ENCODE data around the gene TROAP. TPM values are rescaled to one million over a fixed set of nuclear protein-coding genes. Genes with fewer than 3 reads are reported as not detected.

TROAP gene
- total and polyA plus RNA-seq, 4 donors: 0.97 to 17.5 (median 2.0) TPM; not detected in 1

DNA sequence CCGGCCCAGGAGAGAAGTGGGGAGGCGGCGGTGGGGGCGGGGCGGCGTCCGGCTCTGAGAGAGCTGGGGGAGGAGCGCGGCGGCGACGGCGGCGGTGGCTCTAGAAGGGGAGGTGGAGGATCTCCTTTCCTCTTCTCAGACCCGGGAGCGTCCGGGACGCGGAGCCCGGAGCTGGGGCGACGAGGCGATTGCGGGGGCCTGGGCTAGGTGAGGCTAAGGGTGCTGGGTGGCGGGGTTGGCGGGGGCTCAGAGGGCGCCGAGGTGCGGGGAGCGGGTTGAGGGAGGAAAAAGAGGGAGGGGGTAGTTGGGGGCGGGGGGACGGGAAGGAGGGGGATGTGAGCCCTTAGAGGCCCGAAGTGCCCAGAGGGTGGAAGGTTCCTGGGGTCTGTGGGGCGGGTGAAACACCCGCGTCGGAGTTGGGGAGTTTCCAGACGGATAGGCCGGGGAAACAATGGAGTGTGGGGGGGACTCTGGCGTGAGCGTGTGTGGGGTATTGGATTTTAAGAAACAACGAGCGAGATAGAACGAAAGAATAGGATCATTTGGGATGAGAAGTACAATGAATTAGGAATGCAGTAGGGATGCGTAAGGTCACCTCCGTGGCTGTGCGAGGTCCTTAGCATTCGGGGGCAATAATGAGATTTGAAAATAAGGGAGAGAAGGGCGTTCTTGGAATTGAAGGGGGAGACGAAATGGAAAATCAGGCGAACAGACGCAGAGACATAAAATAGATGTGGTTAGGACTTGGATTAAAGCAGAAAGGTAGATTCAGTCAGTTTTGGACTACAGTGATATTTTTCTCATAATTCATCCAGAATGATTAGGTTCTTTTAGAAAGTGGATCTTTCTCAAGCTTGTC, 44.6 kb downstream of the TROAP start, which contains the start of gene SPATS2:
Gene SPATS2, plus strand, starts transcription at position 82 of the 859 bp plus-strand sequence. CDS start 93,551 bp downstream, outside the sequence.
- Histone ChIP-seq H3K9me3 (ENCODE audit: control insufficient read depth in 4 of 4, low read length in 3 of 4) (no peaks in the 10 kb centered on the region), H3K4me1 (ENCODE audit: control insufficient read depth in 4 of 4, insufficient read depth in 4 of 4, low read length in 3 of 4) (peaks cover 2 to 15% (median 5%) of the 10 kb centered on the region in 4 donors), H3K27ac (ENCODE audit: low read depth in 1 of 2, low read length in 2 of 2) (peak within 1 kb of the TSS; percentile 89 to 93), H3K9ac (ENCODE audit: low read depth in 1 of 2, low read length in 2 of 2) (peak within 1 kb of the TSS; percentile 86 to 89), H3K27me3 (ENCODE audit: control insufficient read depth in 4 of 4, insufficient read depth in 4 of 4, low read length in 3 of 4) (no peaks in the 10 kb centered on the region), H3K36me3 (ENCODE audit: control insufficient read depth in 4 of 4, insufficient read depth in 3 of 4, low read depth in 1 of 4, low read length in 3 of 4) (no peaks in the 10 kb centered on the region), H3K4me3 (ENCODE audit: low read depth in 1 of 3, low read length in 3 of 3) (peak within 1 kb of the TSS; percentile 69 to 93 (median 85))
- 2% methylated on average over 52 of the region's 52 CpGs for WGBS
- TF ChIP-seq, protein P1, sequence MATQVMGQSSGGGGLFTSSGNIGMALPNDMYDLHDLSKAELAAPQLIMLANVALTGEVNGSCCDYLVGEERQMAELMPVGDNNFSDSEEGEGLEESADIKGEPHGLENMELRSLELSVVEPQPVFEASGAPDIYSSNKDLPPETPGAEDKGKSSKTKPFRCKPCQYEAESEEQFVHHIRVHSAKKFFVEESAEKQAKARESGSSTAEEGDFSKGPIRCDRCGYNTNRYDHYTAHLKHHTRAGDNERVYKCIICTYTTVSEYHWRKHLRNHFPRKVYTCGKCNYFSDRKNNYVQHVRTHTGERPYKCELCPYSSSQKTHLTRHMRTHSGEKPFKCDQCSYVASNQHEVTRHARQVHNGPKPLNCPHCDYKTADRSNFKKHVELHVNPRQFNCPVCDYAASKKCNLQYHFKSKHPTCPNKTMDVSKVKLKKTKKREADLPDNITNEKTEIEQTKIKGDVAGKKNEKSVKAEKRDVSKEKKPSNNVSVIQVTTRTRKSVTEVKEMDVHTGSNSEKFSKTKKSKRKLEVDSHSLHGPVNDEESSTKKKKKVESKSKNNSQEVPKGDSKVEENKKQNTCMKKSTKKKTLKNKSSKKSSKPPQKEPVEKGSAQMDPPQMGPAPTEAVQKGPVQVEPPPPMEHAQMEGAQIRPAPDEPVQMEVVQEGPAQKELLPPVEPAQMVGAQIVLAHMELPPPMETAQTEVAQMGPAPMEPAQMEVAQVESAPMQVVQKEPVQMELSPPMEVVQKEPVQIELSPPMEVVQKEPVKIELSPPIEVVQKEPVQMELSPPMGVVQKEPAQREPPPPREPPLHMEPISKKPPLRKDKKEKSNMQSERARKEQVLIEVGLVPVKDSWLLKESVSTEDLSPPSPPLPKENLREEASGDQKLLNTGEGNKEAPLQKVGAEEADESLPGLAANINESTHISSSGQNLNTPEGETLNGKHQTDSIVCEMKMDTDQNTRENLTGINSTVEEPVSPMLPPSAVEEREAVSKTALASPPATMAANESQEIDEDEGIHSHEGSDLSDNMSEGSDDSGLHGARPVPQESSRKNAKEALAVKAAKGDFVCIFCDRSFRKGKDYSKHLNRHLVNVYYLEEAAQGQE (IDR thresholded peaks at IDR 0.05): peak; percentile 35
- TF ChIP-seq FOXA2 (IDR thresholded peaks at IDR 0.05) (no peak), JUND (IDR thresholded peaks at IDR 0.05) (no peak), NR2F2 (IDR thresholded peaks at IDR 0.05) (no peak), RXRA (IDR thresholded peaks at IDR 0.05) (no peak), HNF4G (IDR thresholded peaks at IDR 0.05) (no peak), HNF4A (conservative IDR thresholded peaks at IDR 0.05) (no peak)
- TF ChIP-seq, protein P2, sequence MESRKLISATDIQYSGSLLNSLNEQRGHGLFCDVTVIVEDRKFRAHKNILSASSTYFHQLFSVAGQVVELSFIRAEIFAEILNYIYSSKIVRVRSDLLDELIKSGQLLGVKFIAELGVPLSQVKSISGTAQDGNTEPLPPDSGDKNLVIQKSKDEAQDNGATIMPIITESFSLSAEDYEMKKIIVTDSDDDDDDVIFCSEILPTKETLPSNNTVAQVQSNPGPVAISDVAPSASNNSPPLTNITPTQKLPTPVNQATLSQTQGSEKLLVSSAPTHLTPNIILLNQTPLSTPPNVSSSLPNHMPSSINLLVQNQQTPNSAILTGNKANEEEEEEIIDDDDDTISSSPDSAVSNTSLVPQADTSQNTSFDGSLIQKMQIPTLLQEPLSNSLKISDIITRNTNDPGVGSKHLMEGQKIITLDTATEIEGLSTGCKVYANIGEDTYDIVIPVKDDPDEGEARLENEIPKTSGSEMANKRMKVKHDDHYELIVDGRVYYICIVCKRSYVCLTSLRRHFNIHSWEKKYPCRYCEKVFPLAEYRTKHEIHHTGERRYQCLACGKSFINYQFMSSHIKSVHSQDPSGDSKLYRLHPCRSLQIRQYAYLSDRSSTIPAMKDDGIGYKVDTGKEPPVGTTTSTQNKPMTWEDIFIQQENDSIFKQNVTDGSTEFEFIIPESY (IDR thresholded peaks at IDR 0.05): no peak
- DNase-seq (ENCODE audit: low spot score): peak; percentile 91

DNA sequence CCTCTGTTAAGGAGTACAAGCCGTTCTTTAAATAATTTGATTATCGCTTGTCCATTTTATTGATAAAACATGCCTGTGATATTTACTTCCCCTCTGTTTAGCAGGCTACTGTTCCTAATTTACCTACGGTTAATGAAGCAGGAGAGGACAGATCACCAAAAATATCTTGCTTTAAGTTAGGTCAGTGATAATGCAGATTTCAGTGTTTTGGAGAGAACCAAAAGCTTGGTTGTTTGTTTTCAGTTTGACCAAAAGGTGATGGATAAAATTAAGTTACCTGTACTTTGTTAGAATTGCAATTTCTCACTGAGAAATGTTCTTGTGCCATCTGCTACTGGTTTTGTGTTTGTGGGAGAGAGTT, 45.2 kb downstream of the TROAP start:
- no peaks in the 10 kb centered on the region for H3K27me3 ChIP-seq (ENCODE audit: control insufficient read depth in 4 of 4, insufficient read depth in 4 of 4, low read length in 3 of 4)
- TF ChIP-seq, protein P3, sequence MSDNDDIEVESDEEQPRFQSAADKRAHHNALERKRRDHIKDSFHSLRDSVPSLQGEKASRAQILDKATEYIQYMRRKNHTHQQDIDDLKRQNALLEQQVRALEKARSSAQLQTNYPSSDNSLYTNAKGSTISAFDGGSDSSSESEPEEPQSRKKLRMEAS (IDR thresholded peaks at IDR 0.05): peak; percentile 16
- no peak for TF ChIP-seq GABPA (IDR thresholded peaks at IDR 0.05 in 1 of 2, conservative IDR thresholded peaks at IDR 0.05 in 1 of 2)
- no peak for TF ChIP-seq TAF1 (conservative IDR thresholded peaks at IDR 0.05)
- TF ChIP-seq SP1 (IDR thresholded peaks at IDR 0.05): no peak
- TF ChIP-seq HNF4G (IDR thresholded peaks at IDR 0.05): no peak
- no peak for TF ChIP-seq RXRA (IDR thresholded peaks at IDR 0.05)
- no peak overlapping the region for H3K9ac ChIP-seq (ENCODE audit: low read depth in 1 of 2, low read length in 2 of 2)
- peak overlapping the region in 1 of 3 donors; percentile 69 for H3K4me3 ChIP-seq (ENCODE audit: low read depth in 1 of 3, low read length in 3 of 3)
- no peak for DNase-seq (ENCODE audit: low spot score)
- H3K9me3 ChIP-seq (ENCODE audit: control insufficient read depth in 4 of 4, low read length in 3 of 4): no peaks in the 10 kb centered on the region
- H3K4me1 ChIP-seq (ENCODE audit: control insufficient read depth in 4 of 4, insufficient read depth in 4 of 4, low read length in 3 of 4): peaks cover 2 to 15% (median 5%) of the 10 kb centered on the region in 4 donors
- WGBS: 22% methylated on average over 3 of the region's 3 CpGs
- peak overlapping the region in 1 of 2 donors; percentile 89 for H3K27ac ChIP-seq (ENCODE audit: low read depth in 1 of 2, low read length in 2 of 2)
- no peaks in the 10 kb centered on the region for H3K36me3 ChIP-seq (ENCODE audit: control insufficient read depth in 4 of 4, insufficient read depth in 3 of 4, low read depth in 1 of 4, low read length in 3 of 4)

Measured in liver (tissue), 9 donors.